SK-N-SH (cell line): Measurements from ENCODE around the gene AIP. TPM values are rescaled to one million over a fixed set of nuclear protein-coding genes. Genes with fewer than 3 reads are reported as not detected.

Experiments
- CTCF ChIA-PET: fragments of 300-600, 350-600 bp; formaldehyde crosslinking; extraction: SDS; loops from one replicate; lab custom pipeline; 2021; lab: Yijun Ruan, JAX
- POLR2A ChIA-PET: fragments of 350-600 bp; sonication (Branson Sonifier 250); formaldehyde crosslinking; extraction: SDS; loops from one replicate; lab custom pipeline; 2020; ENCODE audit warnings: antibody characterized with exemption, inconsistent platforms; lab: Yijun Ruan, JAX
- DNase-seq: peaks from one replicate; pipeline ENCODE4 v3.0.0; 2012
- H2AFZ ChIP-seq: fragments of 200-600 bp; sonication (generic); 2 replicates; pipeline ENCODE4 v1.8.1; 2016; ENCODE audit warnings: antibody characterized with exemption, mild to moderate bottlenecking, low read depth
- H3F3A ChIP-seq: fragments of 200-600 bp; sonication (generic); replicated peaks from 2 replicates; pipeline ENCODE3; 2016; ENCODE audit warnings: antibody characterized with exemption, mild to moderate bottlenecking; ENCODE audit not compliant: insufficient read depth
- H3K27ac ChIP-seq, 2 experiments: fragments of 200-500 bp in 1 of 2; fragments of 200-600 bp in 1 of 2; sonication (Bioruptor generic) in 1 of 2; sonication (generic), shearing (Covaris generic) in 1 of 2; 2 replicates each; pipeline versions ENCODE4 v1.5.1 to v1.6.1; 2014 to 2016; ENCODE audit warnings: low read depth in 2 of 2, inconsistent platforms in 1 of 2, low read length in 1 of 2, mild to moderate bottlenecking in 1 of 2, mixed read lengths in 1 of 2
- H3K27me3 ChIP-seq: fragments of 200-600 bp; sonication (generic), shearing (Covaris generic); 2 replicates; pipeline ENCODE4 v1.6.1; 2016; ENCODE audit warnings: mixed run types; ENCODE audit not compliant: insufficient read depth
- H3K36me3 ChIP-seq, 2 experiments: fragments of 200-500 bp in 1 of 2; fragments of 200-600 bp in 1 of 2; sonication (Bioruptor generic) in 1 of 2; sonication (generic) in 1 of 2; replicated peaks in 1 of 2; 2 replicates each; pipeline versions ENCODE3 to v1.5.1; 2014 to 2016; ENCODE audit warnings: low read length in 1 of 2, mild to moderate bottlenecking in 1 of 2; ENCODE audit not compliant: insufficient read depth in 2 of 2, control insufficient read depth in 1 of 2
- H3K4me1 ChIP-seq, 2 experiments: fragments of 200-500 bp in 1 of 2; fragments of 200-600 bp in 1 of 2; sonication (Bioruptor generic) in 1 of 2; sonication (generic), shearing (Covaris generic) in 1 of 2; 2 replicates each; pipeline versions ENCODE4 v1.5.1 to v1.6.1; 2014 to 2016; ENCODE audit warnings: low read depth in 1 of 2, low read length in 1 of 2, mixed run types in 1 of 2; ENCODE audit not compliant: insufficient read depth in 2 of 2, control insufficient read depth in 1 of 2
- H3K4me2 ChIP-seq: fragments of 200-600 bp; sonication (generic), shearing (Covaris generic); 2 replicates; pipeline ENCODE4 v1.6.1; 2017; ENCODE audit warnings: mixed run types
- H3K4me3 ChIP-seq, 2 experiments: fragments of 200-500 bp in 1 of 2; fragments of 200-600 bp in 1 of 2; sonication (Bioruptor generic) in 1 of 2; sonication (generic), shearing (Covaris generic) in 1 of 2; 2 replicates each; pipeline versions ENCODE4 v1.5.1 to v1.8.1; 2014 to 2016; ENCODE audit warnings: low read depth in 2 of 2, inconsistent platforms in 1 of 2, low read length in 1 of 2, mild to moderate bottlenecking in 1 of 2, mixed read lengths in 1 of 2, moderate library complexity in 1 of 2
- H3K79me2 ChIP-seq: fragments of 200-600 bp; sonication (generic); 2 replicates; pipeline ENCODE4 v1.8.1; 2017; ENCODE audit warnings: mild to moderate bottlenecking; ENCODE audit not compliant: insufficient read depth
- H3K9ac ChIP-seq: fragments of 200-600 bp; sonication (generic); 2 replicates; pipeline ENCODE4 v1.6.1; 2017; ENCODE audit warnings: mixed run types
- H3K9me2 ChIP-seq: fragments of 200-600 bp; sonication (generic); 2 replicates; pipeline ENCODE4 v1.6.1; 2017; ENCODE audit warnings: mixed run types
- H3K9me3 ChIP-seq: fragments of 200-600 bp; sonication (generic); 2 replicates; pipeline ENCODE4 v1.6.1; 2017; ENCODE audit warnings: mixed run types, mild to moderate bottlenecking, moderate library complexity
- H4K20me1 ChIP-seq: fragments of 200-600 bp; sonication (generic); 2 replicates; pipeline ENCODE4 v1.6.1; 2017; ENCODE audit warnings: mild to moderate bottlenecking, mixed run types; ENCODE audit not compliant: insufficient read depth
- ELF1 ChIP-seq: IDR thresholded peaks from 2 replicates; pipeline ENCODE4 v1.4.0; 2012
- EP300 ChIP-seq, 2 experiments: IDR thresholded peaks; 2 replicates each; pipeline versions ENCODE4 v1.4.0 to v1.6.1; 2012; ENCODE audit warnings: borderline replicate concordance in 1 of 2, low read depth in 1 of 2, low read length in 1 of 2
- EZH2phosphoT487 ChIP-seq: fragments of 200-600 bp; sonication (generic); IDR thresholded peaks from 2 replicates; pipeline ENCODE4 v1.6.1; 2017; ENCODE audit warnings: low read depth, mixed run types, mild to moderate bottlenecking, antibody characterized with exemption, moderate library complexity, borderline replicate concordance
- FOSL2 ChIP-seq: IDR thresholded peaks from 2 replicates; pipeline ENCODE4 v1.4.0; 2012; ENCODE audit warnings: low read depth, mild to moderate bottlenecking, moderate library complexity, borderline replicate concordance
- MXI1 ChIP-seq: IDR thresholded peaks from 2 replicates; pipeline ENCODE4 v1.6.1; 2012; ENCODE audit warnings: mild to moderate bottlenecking, low read depth, low read length, improper control_type of control experiment
- NRF1 ChIP-seq: IDR thresholded peaks from 2 replicates; pipeline ENCODE4 v1.6.1; 2012; ENCODE audit warnings: low read depth, mild to moderate bottlenecking, low read length
- POLR2AphosphoS5 ChIP-seq: IDR thresholded peaks from 2 replicates; pipeline ENCODE4 v1.6.1; 2012; ENCODE audit warnings: low read depth, low read length
- RCOR1 ChIP-seq: fragments of 150-350 bp; IDR thresholded peaks from 2 replicates; pipeline ENCODE4 v1.6.1; 2017; ENCODE audit warnings: antibody characterized with exemption, low read length
- TAF1 ChIP-seq: IDR thresholded peaks from 2 replicates; pipeline ENCODE4 v1.6.1; 2012; ENCODE audit warnings: low read depth, mild to moderate bottlenecking, low read length, moderate library complexity, borderline replicate concordance
- TCF12 ChIP-seq: IDR thresholded peaks from 2 replicates; pipeline ENCODE4 v1.4.0; 2012
- WGBS: methylation state at CpG from one replicate; pipeline ENCODE4 v1.1.6; 2017; ENCODE audit warnings: low lambda C conversion rate; 5-methylcytosine and 5-hydroxymethylcytosine counted together
- polyA plus RNA-seq, 3 experiments: library from polyadenylated mRNA; depleted of rRNA; stranded (reverse); fragments of >200 nt; gene quantifications; 2 replicates each; pipeline ENCODE4 v1.2.3, GENCODE V29; 2012
- TF ChIP-seq, protein P1 (sequence below): fragments of 200-600 bp; sonication (generic); IDR thresholded peaks from 2 replicates; pipeline ENCODE4 v1.6.1; 2017; ENCODE audit warnings: antibody characterized with exemption, mild to moderate bottlenecking, moderate library complexity
- TF ChIP-seq, protein P2 (sequence below): IDR thresholded peaks from 2 replicates; pipeline ENCODE4 v1.6.1; 2012; ENCODE audit warnings: mild to moderate bottlenecking, low read depth, low read length, moderate library complexity
- TF ChIP-seq, protein P3 (sequence below): IDR thresholded peaks from 2 replicates; pipeline ENCODE4 v1.4.0; 2012; ENCODE audit warnings: low read depth, borderline replicate concordance
- TF ChIP-seq, protein P4 (sequence below): IDR thresholded peaks from 2 replicates; pipeline ENCODE4 v1.4.0; 2012; ENCODE audit warnings: low read depth, borderline replicate concordance
- TF ChIP-seq, protein P5 (sequence below): IDR thresholded peaks from 2 replicates; pipeline ENCODE4 v1.4.0; 2012; ENCODE audit warnings: low read depth
- TF ChIP-seq, protein P6 (sequence below): IDR thresholded peaks from 2 replicates; pipeline ENCODE4; 2012

The AIP gene
- polyA plus RNA-seq, 1 of the 3 experiments (the other 2 are of a cell fraction), result 207 TPM

DNA sequence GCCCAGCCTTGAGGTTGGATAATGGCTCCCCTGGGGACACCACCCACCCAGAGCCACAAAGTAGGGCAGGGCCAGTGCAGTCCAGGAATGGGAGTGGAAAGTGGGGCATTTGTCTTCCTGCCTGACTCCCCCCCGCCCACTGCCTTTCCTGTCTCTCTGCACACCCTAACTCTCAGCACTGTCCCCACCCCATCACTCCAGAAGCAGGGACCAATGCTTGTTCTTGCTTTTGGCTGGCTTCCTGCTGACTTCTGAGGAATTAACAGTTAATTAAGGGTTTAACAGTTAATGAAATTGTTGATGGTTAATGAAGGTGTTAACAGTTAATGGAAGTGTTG is 17.6 kb downstream of the AIP start (continued):
- TF ChIP-seq FOSL2, result no peak
- TF ChIP-seq, protein P1, sequence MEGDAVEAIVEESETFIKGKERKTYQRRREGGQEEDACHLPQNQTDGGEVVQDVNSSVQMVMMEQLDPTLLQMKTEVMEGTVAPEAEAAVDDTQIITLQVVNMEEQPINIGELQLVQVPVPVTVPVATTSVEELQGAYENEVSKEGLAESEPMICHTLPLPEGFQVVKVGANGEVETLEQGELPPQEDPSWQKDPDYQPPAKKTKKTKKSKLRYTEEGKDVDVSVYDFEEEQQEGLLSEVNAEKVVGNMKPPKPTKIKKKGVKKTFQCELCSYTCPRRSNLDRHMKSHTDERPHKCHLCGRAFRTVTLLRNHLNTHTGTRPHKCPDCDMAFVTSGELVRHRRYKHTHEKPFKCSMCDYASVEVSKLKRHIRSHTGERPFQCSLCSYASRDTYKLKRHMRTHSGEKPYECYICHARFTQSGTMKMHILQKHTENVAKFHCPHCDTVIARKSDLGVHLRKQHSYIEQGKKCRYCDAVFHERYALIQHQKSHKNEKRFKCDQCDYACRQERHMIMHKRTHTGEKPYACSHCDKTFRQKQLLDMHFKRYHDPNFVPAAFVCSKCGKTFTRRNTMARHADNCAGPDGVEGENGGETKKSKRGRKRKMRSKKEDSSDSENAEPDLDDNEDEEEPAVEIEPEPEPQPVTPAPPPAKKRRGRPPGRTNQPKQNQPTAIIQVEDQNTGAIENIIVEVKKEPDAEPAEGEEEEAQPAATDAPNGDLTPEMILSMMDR, result no peak

DNA sequence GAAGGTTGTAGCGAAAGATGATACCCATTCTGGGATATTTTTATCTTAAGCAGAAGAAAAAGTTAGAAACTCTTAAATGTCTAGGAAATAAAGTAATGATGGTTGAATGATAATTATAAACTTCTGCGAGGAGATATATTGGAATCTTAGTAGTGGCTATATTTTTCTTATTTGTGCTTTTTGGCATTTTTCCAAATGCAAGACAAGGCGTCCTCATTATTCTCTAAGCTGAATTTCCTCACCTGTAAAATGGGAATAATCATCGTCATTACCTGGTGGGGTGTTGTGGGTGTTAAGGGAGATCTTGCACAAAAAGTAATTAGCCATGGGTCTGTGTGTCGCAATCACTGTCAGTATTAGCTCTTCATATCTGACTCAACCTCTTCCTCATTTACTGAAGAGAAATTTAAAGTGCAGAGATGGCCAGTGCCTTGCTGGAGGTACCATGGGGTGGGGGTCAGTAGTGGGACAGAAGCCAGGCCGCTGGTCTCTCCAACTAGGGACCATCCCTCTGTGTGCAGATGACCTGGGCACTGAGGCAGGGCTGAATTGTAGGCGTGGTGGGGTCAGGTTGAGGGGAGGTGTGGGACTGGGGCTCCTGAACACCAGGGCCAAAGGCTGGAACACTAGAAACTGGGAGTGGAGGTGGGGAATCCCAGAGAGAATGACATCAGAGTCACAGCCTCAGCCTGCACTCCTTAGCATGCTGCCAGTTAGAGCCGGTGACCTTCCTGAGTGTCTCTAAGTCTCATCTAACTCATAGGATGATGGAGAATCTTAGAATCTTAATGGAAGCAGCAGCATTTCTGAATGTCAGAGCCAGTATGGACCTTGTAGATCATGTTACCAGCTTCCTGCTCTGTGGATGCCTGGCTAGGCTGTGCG is 18.2 kb downstream of the AIP start:
- Histone ChIP-seq H3K9ac (no peak overlapping the region), H3K27ac (no peak overlapping the region), H3K9me2 (no peaks in the 10 kb centered on the region), H3K36me3 (peaks cover 10 to 13% of the 10 kb centered on the region in 2 experiments), H3F3A (peaks cover 8% of the 10 kb centered on the region), H3K9me3 (no peaks in the 10 kb centered on the region), H3K4me1 (peaks cover 7 to 16% of the 10 kb centered on the region in 2 experiments), H4K20me1 (peaks cover 13% of the 10 kb centered on the region), H3K27me3 (no peaks in the 10 kb centered on the region), H3K4me3 (no peak overlapping the region), H3K79me2 (peaks cover 14% of the 10 kb centered on the region), H3K4me2 (no peak overlapping the region), H2AFZ (no peak overlapping the region)
- POLR2A ChIA-PET, result interaction anchor here (0.6 kb wide), 1 partner anchor 24 kb away, joined by 4 read pairs; no protein-coding TSS in a partner anchor
- 94% methylated on average over 9 of the region's 9 CpGs for WGBS
- DNase-seq, result no peak
- CTCF ChIA-PET, result interaction anchor here (1.1 kb wide), 2 partner anchors 99 to 145 kb away, joined by 3 read pairs; partner anchors contain the start of gene PPP1CA
- no peak for TF ChIP-seq FOSL2
- TF ChIP-seq EZH2phosphoT487, result no peak
- no peak for TF ChIP-seq TAF1
- TF ChIP-seq, protein P2, sequence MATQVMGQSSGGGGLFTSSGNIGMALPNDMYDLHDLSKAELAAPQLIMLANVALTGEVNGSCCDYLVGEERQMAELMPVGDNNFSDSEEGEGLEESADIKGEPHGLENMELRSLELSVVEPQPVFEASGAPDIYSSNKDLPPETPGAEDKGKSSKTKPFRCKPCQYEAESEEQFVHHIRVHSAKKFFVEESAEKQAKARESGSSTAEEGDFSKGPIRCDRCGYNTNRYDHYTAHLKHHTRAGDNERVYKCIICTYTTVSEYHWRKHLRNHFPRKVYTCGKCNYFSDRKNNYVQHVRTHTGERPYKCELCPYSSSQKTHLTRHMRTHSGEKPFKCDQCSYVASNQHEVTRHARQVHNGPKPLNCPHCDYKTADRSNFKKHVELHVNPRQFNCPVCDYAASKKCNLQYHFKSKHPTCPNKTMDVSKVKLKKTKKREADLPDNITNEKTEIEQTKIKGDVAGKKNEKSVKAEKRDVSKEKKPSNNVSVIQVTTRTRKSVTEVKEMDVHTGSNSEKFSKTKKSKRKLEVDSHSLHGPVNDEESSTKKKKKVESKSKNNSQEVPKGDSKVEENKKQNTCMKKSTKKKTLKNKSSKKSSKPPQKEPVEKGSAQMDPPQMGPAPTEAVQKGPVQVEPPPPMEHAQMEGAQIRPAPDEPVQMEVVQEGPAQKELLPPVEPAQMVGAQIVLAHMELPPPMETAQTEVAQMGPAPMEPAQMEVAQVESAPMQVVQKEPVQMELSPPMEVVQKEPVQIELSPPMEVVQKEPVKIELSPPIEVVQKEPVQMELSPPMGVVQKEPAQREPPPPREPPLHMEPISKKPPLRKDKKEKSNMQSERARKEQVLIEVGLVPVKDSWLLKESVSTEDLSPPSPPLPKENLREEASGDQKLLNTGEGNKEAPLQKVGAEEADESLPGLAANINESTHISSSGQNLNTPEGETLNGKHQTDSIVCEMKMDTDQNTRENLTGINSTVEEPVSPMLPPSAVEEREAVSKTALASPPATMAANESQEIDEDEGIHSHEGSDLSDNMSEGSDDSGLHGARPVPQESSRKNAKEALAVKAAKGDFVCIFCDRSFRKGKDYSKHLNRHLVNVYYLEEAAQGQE, result no peak
- TF ChIP-seq, protein P1, result no peak
- TF ChIP-seq, protein P3, sequence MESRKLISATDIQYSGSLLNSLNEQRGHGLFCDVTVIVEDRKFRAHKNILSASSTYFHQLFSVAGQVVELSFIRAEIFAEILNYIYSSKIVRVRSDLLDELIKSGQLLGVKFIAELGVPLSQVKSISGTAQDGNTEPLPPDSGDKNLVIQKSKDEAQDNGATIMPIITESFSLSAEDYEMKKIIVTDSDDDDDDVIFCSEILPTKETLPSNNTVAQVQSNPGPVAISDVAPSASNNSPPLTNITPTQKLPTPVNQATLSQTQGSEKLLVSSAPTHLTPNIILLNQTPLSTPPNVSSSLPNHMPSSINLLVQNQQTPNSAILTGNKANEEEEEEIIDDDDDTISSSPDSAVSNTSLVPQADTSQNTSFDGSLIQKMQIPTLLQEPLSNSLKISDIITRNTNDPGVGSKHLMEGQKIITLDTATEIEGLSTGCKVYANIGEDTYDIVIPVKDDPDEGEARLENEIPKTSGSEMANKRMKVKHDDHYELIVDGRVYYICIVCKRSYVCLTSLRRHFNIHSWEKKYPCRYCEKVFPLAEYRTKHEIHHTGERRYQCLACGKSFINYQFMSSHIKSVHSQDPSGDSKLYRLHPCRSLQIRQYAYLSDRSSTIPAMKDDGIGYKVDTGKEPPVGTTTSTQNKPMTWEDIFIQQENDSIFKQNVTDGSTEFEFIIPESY, result no peak
- TF ChIP-seq, protein P4, sequence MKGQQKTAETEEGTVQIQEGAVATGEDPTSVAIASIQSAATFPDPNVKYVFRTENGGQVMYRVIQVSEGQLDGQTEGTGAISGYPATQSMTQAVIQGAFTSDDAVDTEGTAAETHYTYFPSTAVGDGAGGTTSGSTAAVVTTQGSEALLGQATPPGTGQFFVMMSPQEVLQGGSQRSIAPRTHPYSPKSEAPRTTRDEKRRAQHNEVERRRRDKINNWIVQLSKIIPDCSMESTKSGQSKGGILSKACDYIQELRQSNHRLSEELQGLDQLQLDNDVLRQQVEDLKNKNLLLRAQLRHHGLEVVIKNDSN, result no peak
- no peak for TF ChIP-seq RCOR1
- TF ChIP-seq TCF12, result no peak
- TF ChIP-seq, protein P5, sequence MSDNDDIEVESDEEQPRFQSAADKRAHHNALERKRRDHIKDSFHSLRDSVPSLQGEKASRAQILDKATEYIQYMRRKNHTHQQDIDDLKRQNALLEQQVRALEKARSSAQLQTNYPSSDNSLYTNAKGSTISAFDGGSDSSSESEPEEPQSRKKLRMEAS, result no peak
- no peak for TF ChIP-seq EP300 (IDR thresholded peaks at IDR 0.05; ENCODE audit: borderline replicate concordance in 1 of 2, low read depth in 1 of 2, low read length in 1 of 2)
- TF ChIP-seq MXI1, result no peak
- TF ChIP-seq, protein P6, sequence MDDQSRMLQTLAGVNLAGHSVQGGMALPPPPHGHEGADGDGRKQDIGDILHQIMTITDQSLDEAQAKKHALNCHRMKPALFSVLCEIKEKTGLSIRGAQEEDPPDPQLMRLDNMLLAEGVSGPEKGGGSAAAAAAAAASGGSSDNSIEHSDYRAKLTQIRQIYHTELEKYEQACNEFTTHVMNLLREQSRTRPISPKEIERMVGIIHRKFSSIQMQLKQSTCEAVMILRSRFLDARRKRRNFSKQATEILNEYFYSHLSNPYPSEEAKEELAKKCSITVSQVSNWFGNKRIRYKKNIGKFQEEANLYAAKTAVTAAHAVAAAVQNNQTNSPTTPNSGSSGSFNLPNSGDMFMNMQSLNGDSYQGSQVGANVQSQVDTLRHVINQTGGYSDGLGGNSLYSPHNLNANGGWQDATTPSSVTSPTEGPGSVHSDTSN, result no peak
- TF ChIP-seq NRF1, result no peak
- no peak for TF ChIP-seq ELF1
- TF ChIP-seq POLR2AphosphoS5, result no peak
